SK-N-SH (cell line): ENCODE data around the gene ELN. TPM values are rescaled to one million over a fixed set of nuclear protein-coding genes. Genes with fewer than 3 reads are reported as not detected.

ENCODE experiments used
- CTCF ChIA-PET: fragments of 300-600, 350-600 bp; formaldehyde crosslinking; extraction: SDS; loops from one replicate; lab custom pipeline; 2021; lab: Yijun Ruan, JAX
- POLR2A ChIA-PET: fragments of 350-600 bp; sonication (Branson Sonifier 250); formaldehyde crosslinking; extraction: SDS; loops from one replicate; lab custom pipeline; 2020; ENCODE audit warnings: antibody characterized with exemption, inconsistent platforms; lab: Yijun Ruan, JAX
- DNase-seq: peaks from one replicate; pipeline ENCODE4 v3.0.0; 2012
- H2AFZ ChIP-seq: fragments of 200-600 bp; sonication (generic); 2 replicates; pipeline ENCODE4 v1.8.1; 2016; ENCODE audit warnings: antibody characterized with exemption, mild to moderate bottlenecking, low read depth
- H3F3A ChIP-seq: fragments of 200-600 bp; sonication (generic); replicated peaks from 2 replicates; pipeline ENCODE3; 2016; ENCODE audit warnings: antibody characterized with exemption, mild to moderate bottlenecking; ENCODE audit not compliant: insufficient read depth
- H3K27ac ChIP-seq, 2 experiments: fragments of 200-500 bp in 1 of 2; fragments of 200-600 bp in 1 of 2; sonication (Bioruptor generic) in 1 of 2; sonication (generic), shearing (Covaris generic) in 1 of 2; 2 replicates each; pipeline versions ENCODE4 v1.5.1 to v1.6.1; 2014 to 2016; ENCODE audit warnings: low read depth in 2 of 2, inconsistent platforms in 1 of 2, low read length in 1 of 2, mild to moderate bottlenecking in 1 of 2, mixed read lengths in 1 of 2
- H3K27me3 ChIP-seq: fragments of 200-600 bp; sonication (generic), shearing (Covaris generic); 2 replicates; pipeline ENCODE4 v1.6.1; 2016; ENCODE audit warnings: mixed run types; ENCODE audit not compliant: insufficient read depth
- H3K36me3 ChIP-seq, 2 experiments: fragments of 200-500 bp in 1 of 2; fragments of 200-600 bp in 1 of 2; sonication (Bioruptor generic) in 1 of 2; sonication (generic) in 1 of 2; replicated peaks in 1 of 2; 2 replicates each; pipeline versions ENCODE3 to v1.5.1; 2014 to 2016; ENCODE audit warnings: low read length in 1 of 2, mild to moderate bottlenecking in 1 of 2; ENCODE audit not compliant: insufficient read depth in 2 of 2, control insufficient read depth in 1 of 2
- H3K4me1 ChIP-seq, 2 experiments: fragments of 200-500 bp in 1 of 2; fragments of 200-600 bp in 1 of 2; sonication (Bioruptor generic) in 1 of 2; sonication (generic), shearing (Covaris generic) in 1 of 2; 2 replicates each; pipeline versions ENCODE4 v1.5.1 to v1.6.1; 2014 to 2016; ENCODE audit warnings: low read depth in 1 of 2, low read length in 1 of 2, mixed run types in 1 of 2; ENCODE audit not compliant: insufficient read depth in 2 of 2, control insufficient read depth in 1 of 2
- H3K4me2 ChIP-seq: fragments of 200-600 bp; sonication (generic), shearing (Covaris generic); 2 replicates; pipeline ENCODE4 v1.6.1; 2017; ENCODE audit warnings: mixed run types
- H3K4me3 ChIP-seq, 2 experiments: fragments of 200-500 bp in 1 of 2; fragments of 200-600 bp in 1 of 2; sonication (Bioruptor generic) in 1 of 2; sonication (generic), shearing (Covaris generic) in 1 of 2; 2 replicates each; pipeline versions ENCODE4 v1.5.1 to v1.8.1; 2014 to 2016; ENCODE audit warnings: low read depth in 2 of 2, inconsistent platforms in 1 of 2, low read length in 1 of 2, mild to moderate bottlenecking in 1 of 2, mixed read lengths in 1 of 2, moderate library complexity in 1 of 2
- H3K79me2 ChIP-seq: fragments of 200-600 bp; sonication (generic); 2 replicates; pipeline ENCODE4 v1.8.1; 2017; ENCODE audit warnings: mild to moderate bottlenecking; ENCODE audit not compliant: insufficient read depth
- H3K9ac ChIP-seq: fragments of 200-600 bp; sonication (generic); 2 replicates; pipeline ENCODE4 v1.6.1; 2017; ENCODE audit warnings: mixed run types
- H3K9me2 ChIP-seq: fragments of 200-600 bp; sonication (generic); 2 replicates; pipeline ENCODE4 v1.6.1; 2017; ENCODE audit warnings: mixed run types
- H3K9me3 ChIP-seq: fragments of 200-600 bp; sonication (generic); 2 replicates; pipeline ENCODE4 v1.6.1; 2017; ENCODE audit warnings: mixed run types, mild to moderate bottlenecking, moderate library complexity
- H4K20me1 ChIP-seq: fragments of 200-600 bp; sonication (generic); 2 replicates; pipeline ENCODE4 v1.6.1; 2017; ENCODE audit warnings: mild to moderate bottlenecking, mixed run types; ENCODE audit not compliant: insufficient read depth
- CHD2 ChIP-seq: fragments of 150-350 bp; IDR thresholded peaks from 2 replicates; pipeline ENCODE4 v1.6.1; 2018; ENCODE audit warnings: low read length; ENCODE audit not compliant: partially characterized antibody
- ELF1 ChIP-seq: IDR thresholded peaks from 2 replicates; pipeline ENCODE4 v1.4.0; 2012
- FOSL2 ChIP-seq: IDR thresholded peaks from 2 replicates; pipeline ENCODE4 v1.4.0; 2012; ENCODE audit warnings: low read depth, mild to moderate bottlenecking, moderate library complexity, borderline replicate concordance
- FOXM1 ChIP-seq: IDR thresholded peaks from 2 replicates; pipeline ENCODE4 v1.4.0; 2012; ENCODE audit warnings: low read depth, mild to moderate bottlenecking
- GATA2 ChIP-seq: sonication (generic); formaldehyde crosslinking; IDR thresholded peaks from 2 replicates; pipeline ENCODE4 v1.5.0; 2020; ENCODE audit warnings: mild to moderate bottlenecking, missing genetic modification reagents
- JUND ChIP-seq: IDR thresholded peaks from 2 replicates; pipeline ENCODE4 v1.4.0; 2012
- MEF2A ChIP-seq: IDR thresholded peaks from 2 replicates; pipeline ENCODE4 v1.4.0; 2012; ENCODE audit warnings: low read depth, borderline replicate concordance
- MXI1 ChIP-seq: IDR thresholded peaks from 2 replicates; pipeline ENCODE4 v1.6.1; 2012; ENCODE audit warnings: mild to moderate bottlenecking, low read depth, low read length, improper control_type of control experiment
- NFIC ChIP-seq: IDR thresholded peaks from 2 replicates; pipeline ENCODE4 v1.4.0; 2012; ENCODE audit warnings: borderline replicate concordance
- NRF1 ChIP-seq: IDR thresholded peaks from 2 replicates; pipeline ENCODE4 v1.6.1; 2012; ENCODE audit warnings: low read depth, mild to moderate bottlenecking, low read length
- POLR2AphosphoS5 ChIP-seq: IDR thresholded peaks from 2 replicates; pipeline ENCODE4 v1.6.1; 2012; ENCODE audit warnings: low read depth, low read length
- RAD21 ChIP-seq: IDR thresholded peaks from 2 replicates; pipeline ENCODE4 v1.6.1; 2012; ENCODE audit warnings: mild to moderate bottlenecking, low read length
- RCOR1 ChIP-seq: fragments of 150-350 bp; IDR thresholded peaks from 2 replicates; pipeline ENCODE4 v1.6.1; 2017; ENCODE audit warnings: antibody characterized with exemption, low read length
- RXRA ChIP-seq: IDR thresholded peaks from 2 replicates; pipeline ENCODE4 v1.4.0; 2012; ENCODE audit warnings: low read depth, mild to moderate bottlenecking, borderline replicate concordance
- SMC3 ChIP-seq: IDR thresholded peaks from 2 replicates; pipeline ENCODE4 v1.6.1; 2012; ENCODE audit warnings: low read depth, low read length, improper control_type of control experiment
- TAF1 ChIP-seq: IDR thresholded peaks from 2 replicates; pipeline ENCODE4 v1.6.1; 2012; ENCODE audit warnings: low read depth, mild to moderate bottlenecking, low read length, moderate library complexity, borderline replicate concordance
- TCF12 ChIP-seq: IDR thresholded peaks from 2 replicates; pipeline ENCODE4 v1.4.0; 2012
- TEAD4 ChIP-seq: IDR thresholded peaks from 2 replicates; pipeline ENCODE4 v1.4.0; 2012; ENCODE audit warnings: mild to moderate bottlenecking, borderline replicate concordance; ENCODE audit not compliant: insufficient read depth
- USF1 ChIP-seq: IDR thresholded peaks from 2 replicates; pipeline ENCODE4 v1.4.0; 2012; ENCODE audit warnings: low read depth, borderline replicate concordance
- WGBS: methylation state at CpG from one replicate; pipeline ENCODE4 v1.1.6; 2017; ENCODE audit warnings: low lambda C conversion rate; 5-methylcytosine and 5-hydroxymethylcytosine counted together
- polyA plus RNA-seq, 3 experiments: library from polyadenylated mRNA; depleted of rRNA; stranded (reverse); fragments of >200 nt; gene quantifications; 2 replicates each; pipeline ENCODE4 v1.2.3, GENCODE V29; 2012
- TF ChIP-seq, protein P1 (sequence below): IDR thresholded peaks from 2 replicates; pipeline ENCODE4 v1.4.0; 2012; ENCODE audit warnings: low read depth
- TF ChIP-seq, protein P2 (sequence below): fragments of 150-350 bp; IDR thresholded peaks from 2 replicates; pipeline ENCODE4 v1.6.1; 2016; ENCODE audit warnings: mild to moderate bottlenecking, low read depth, low read length

Gene ELN
- polyA plus RNA-seq, 1 of the 3 experiments (the other 2 are of a cell fraction), result 12.5 TPM

- DNase-seq, result no peak
- Histone ChIP-seq H3K4me1 (peaks cover 41 to 50% of the 10 kb centered on the region in 2 experiments; a peak in 3 of 4 replicates), H3K9me2 (no peaks in the 10 kb centered on the region), H3K27me3 (no peaks in the 10 kb centered on the region), H2AFZ (no peak overlapping the region), H3F3A (peaks cover 64% of the 10 kb centered on the region), H3K36me3 (peaks cover 10 to 49% of the 10 kb centered on the region in 2 experiments), H3K4me2 (peak overlapping the region; percentile 96), H3K4me3 (peak overlapping the region; percentile 36 to 60), H3K79me2 (peaks cover 49% of the 10 kb centered on the region; the same call in 1 of the 2 replicates), H3K27ac (peak overlapping the region; percentile 95), H4K20me1 (no peaks in the 10 kb centered on the region), H3K9ac (peak overlapping the region; percentile 66), H3K9me3 (no peaks in the 10 kb centered on the region)
- 94% methylated on average over 4 of the region's 6 CpGs for WGBS
- ChIA-PET POLR2A (interaction anchor here (2.0 kb wide), 1 partner anchor 78 kb away, joined by 5 read pairs; no protein-coding TSS in a partner anchor), CTCF (interaction anchor here (1.9 to 3.2 kb wide), 2 partner anchors 110 to 112 kb away, joined by 5 to 11 read pairs; no protein-coding TSS in a partner anchor)
- no peak for TF ChIP-seq MXI1
- TF ChIP-seq, protein P1, sequence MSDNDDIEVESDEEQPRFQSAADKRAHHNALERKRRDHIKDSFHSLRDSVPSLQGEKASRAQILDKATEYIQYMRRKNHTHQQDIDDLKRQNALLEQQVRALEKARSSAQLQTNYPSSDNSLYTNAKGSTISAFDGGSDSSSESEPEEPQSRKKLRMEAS, result no peak
- TF ChIP-seq TAF1, result no peak
- TF ChIP-seq FOXM1, result no peak
- TF ChIP-seq RAD21, result no peak
- TF ChIP-seq SMC3, result no peak
- TF ChIP-seq TEAD4, result no peak
- no peak for TF ChIP-seq RCOR1
- no peak for TF ChIP-seq GATA2 (CRISPR knock-in tag)
- TF ChIP-seq, protein P2, sequence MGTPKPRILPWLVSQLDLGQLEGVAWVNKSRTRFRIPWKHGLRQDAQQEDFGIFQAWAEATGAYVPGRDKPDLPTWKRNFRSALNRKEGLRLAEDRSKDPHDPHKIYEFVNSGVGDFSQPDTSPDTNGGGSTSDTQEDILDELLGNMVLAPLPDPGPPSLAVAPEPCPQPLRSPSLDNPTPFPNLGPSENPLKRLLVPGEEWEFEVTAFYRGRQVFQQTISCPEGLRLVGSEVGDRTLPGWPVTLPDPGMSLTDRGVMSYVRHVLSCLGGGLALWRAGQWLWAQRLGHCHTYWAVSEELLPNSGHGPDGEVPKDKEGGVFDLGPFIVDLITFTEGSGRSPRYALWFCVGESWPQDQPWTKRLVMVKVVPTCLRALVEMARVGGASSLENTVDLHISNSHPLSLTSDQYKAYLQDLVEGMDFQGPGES, result no peak
- no peak for TF ChIP-seq NFIC
- TF ChIP-seq POLR2AphosphoS5, result no peak
- no peak for TF ChIP-seq USF1
- no peak for TF ChIP-seq CHD2
These were observed 67.2 kb downstream of the ELN start for GRCh38 chr7:74095135-74095534.

GRCh38 chr7:74097937-74098614 is 70.1 kb downstream of the ELN start:
- Histone ChIP-seq H3K4me2 (peak overlapping the region; percentile 45), H3K9ac (peak overlapping the region; percentile 53), H3K9me2 (no peaks in the 10 kb centered on the region), H2AFZ (no peak overlapping the region), H3F3A (peaks cover 49% of the 10 kb centered on the region), H3K27me3 (no peaks in the 10 kb centered on the region), H4K20me1 (no peaks in the 10 kb centered on the region), H3K27ac (peak overlapping the region; percentile 73 to 97), H3K4me3 (0 out of 4 replicates have a peak overlapping the region, but pooled peaks of 1 of the 2 experiments have one; percentile 2), H3K9me3 (no peaks in the 10 kb centered on the region), H3K4me1 (peaks cover 26 to 38% of the 10 kb centered on the region in 2 experiments; a peak in 3 of 4 replicates), H3K36me3 (peaks cover 18 to 62% of the 10 kb centered on the region in 2 experiments), H3K79me2 (peaks cover 32% of the 10 kb centered on the region; the same call in 1 of the 2 replicates)
- WGBS, result 16% methylated on average over 10 of the region's 11 CpGs
- ChIA-PET POLR2A (no interaction called here), CTCF (interaction anchor here (0.8 to 1.0 kb wide), 2 partner anchors 14 to 303 kb away, joined by 3 read pairs; no protein-coding TSS in a partner anchor)
- DNase-seq, result peak; percentile 67
- TF ChIP-seq USF1 (peak; percentile 82), JUND (peak; percentile 91), SMC3 (no peak), FOSL2 (peak; percentile 88), CHD2 (no peak), RCOR1 (no peak), TCF12 (peak; percentile 83), TEAD4 (0 out of 2 replicates have a peak, but pooled peaks have one; percentile 33), POLR2AphosphoS5 (no peak), RXRA (peak; percentile 75; the same call in 1 of the 2 replicates), ELF1 (peak; percentile 76), NRF1 (no peak), RAD21 (0 out of 2 replicates have a peak, but pooled peaks have one; percentile 11), MEF2A (no peak; the same call in 1 of the 2 replicates), MXI1 (no peak)
- TF ChIP-seq, protein P1, result peak; percentile 74; the same call in 1 of the 2 replicates
- TF ChIP-seq, protein P2, result no peak
